Retinal pigment epithelial cell (primary cell): ENCODE measurements around the gene CORO7.
A peak's percentile ranks its signal among the peaks of the same experiment; 100 is the strongest.

Experiments
- DNase-seq: peaks from one replicate; pipeline ENCODE4 v3.0.0-alpha.2; 2010; ENCODE audit warnings: low read depth
- H3K4me3 ChIP-seq: 2 replicates; pipeline ENCODE4 v1.5.1; 2011; ENCODE audit warnings: mild to moderate bottlenecking, low read length, control low read depth, moderate library complexity
- TF ChIP-seq, protein P1 (sequence below): conservative IDR thresholded peaks from 2 replicates; pipeline ENCODE4 v1.5.1; 2011; ENCODE audit warnings: low read depth, low read length, control low read depth, inconsistent platforms

CORO7 gene

DNA sequence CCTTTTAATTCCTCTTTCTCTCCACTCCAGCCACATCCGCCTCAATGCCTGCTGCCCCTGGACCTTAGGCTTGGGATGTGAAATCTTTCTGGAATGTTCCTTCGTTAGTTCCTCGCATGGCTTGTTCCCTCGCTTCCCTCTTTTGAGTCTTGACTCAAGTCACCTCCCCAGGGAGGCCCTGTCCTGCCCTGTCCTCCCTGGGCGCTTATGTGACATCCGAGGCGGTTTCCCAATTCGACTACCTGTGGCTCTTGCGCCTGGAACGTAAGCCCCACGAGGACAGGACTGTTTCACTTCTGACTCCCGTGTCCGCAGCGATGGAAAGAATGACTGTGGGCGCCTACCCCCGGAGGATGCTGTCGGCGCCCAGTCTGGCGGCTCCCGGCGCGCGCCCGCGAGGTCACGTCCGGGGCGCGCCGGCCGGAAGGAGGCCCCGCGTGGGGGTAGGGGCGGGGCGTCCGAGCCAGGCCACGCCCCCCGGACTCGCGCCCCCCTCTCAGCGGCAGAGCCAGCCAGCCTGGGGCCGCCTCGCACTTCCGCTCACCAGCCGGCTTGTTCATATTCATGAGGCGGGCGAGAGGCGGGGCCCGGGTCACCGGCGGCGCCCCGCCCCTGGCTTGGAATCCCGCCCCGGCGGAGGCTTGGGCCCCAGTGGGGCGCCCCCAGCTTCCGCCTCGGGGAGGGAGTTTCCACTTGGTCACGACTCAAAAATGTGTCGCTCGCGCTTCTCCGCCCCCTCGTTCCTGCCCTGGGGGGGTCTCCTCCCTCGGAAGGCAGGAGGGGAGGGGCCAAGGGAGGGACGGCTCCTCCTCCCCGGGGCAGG lies 109.0 kb downstream of the CORO7 start:
- peak overlapping the region; percentile 48 for H3K4me3 ChIP-seq
- DNase-seq: no peak
- TF ChIP-seq, protein P1, sequence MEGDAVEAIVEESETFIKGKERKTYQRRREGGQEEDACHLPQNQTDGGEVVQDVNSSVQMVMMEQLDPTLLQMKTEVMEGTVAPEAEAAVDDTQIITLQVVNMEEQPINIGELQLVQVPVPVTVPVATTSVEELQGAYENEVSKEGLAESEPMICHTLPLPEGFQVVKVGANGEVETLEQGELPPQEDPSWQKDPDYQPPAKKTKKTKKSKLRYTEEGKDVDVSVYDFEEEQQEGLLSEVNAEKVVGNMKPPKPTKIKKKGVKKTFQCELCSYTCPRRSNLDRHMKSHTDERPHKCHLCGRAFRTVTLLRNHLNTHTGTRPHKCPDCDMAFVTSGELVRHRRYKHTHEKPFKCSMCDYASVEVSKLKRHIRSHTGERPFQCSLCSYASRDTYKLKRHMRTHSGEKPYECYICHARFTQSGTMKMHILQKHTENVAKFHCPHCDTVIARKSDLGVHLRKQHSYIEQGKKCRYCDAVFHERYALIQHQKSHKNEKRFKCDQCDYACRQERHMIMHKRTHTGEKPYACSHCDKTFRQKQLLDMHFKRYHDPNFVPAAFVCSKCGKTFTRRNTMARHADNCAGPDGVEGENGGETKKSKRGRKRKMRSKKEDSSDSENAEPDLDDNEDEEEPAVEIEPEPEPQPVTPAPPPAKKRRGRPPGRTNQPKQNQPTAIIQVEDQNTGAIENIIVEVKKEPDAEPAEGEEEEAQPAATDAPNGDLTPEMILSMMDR: no peak

DNA sequence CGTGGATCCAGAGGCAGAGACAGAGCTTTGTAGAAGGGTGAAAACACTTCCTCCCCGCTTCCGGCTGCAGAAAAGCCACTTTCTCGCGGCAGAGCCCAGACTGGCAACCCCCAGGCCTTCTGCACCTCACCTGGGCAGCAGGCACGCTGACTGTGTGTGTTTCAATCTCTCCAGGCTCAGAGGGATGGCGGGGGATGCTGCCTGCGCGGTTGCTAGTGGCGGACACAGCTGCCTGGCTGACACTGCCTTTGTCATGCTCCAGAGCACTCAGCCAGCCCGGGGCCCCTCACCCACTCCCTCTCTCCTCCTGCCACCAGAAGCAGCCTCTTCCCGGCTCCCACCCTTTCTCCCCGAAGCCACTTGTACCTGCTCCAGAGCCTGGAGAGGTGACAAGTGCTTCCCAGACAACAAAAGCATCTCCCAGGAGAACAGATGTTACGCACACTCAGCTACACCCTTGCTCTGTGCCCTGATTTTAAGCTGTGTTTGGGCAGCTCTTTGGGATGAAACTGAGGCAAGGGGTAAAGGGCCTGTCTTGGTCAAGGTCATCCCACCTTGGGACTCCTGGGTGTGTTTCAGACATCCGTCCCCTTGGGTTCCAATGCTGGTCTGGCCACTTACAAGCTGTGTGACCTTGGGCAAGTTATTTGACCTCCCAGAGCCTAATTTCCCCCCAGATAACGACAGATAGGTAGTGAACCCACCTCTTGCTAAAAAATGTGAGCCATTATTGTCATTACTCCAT lies 109.8 kb downstream of the CORO7 start:
- TF ChIP-seq, protein P1: no peak
- peak overlapping the region; percentile 48 for H3K4me3 ChIP-seq
- no peak for DNase-seq
